GM18870 (cell line): ENCODE results near the gene PPARGC1A.

ENCODE experiments used
- ATAC-seq: cut with Tn5 transposase; IDR thresholded peaks from one replicate; pipeline ENCODE4 v1.9.1; 2021; ENCODE audit warnings: moderate library complexity; ENCODE audit not compliant: unreplicated experiment

PPARGC1A gene, protein sequence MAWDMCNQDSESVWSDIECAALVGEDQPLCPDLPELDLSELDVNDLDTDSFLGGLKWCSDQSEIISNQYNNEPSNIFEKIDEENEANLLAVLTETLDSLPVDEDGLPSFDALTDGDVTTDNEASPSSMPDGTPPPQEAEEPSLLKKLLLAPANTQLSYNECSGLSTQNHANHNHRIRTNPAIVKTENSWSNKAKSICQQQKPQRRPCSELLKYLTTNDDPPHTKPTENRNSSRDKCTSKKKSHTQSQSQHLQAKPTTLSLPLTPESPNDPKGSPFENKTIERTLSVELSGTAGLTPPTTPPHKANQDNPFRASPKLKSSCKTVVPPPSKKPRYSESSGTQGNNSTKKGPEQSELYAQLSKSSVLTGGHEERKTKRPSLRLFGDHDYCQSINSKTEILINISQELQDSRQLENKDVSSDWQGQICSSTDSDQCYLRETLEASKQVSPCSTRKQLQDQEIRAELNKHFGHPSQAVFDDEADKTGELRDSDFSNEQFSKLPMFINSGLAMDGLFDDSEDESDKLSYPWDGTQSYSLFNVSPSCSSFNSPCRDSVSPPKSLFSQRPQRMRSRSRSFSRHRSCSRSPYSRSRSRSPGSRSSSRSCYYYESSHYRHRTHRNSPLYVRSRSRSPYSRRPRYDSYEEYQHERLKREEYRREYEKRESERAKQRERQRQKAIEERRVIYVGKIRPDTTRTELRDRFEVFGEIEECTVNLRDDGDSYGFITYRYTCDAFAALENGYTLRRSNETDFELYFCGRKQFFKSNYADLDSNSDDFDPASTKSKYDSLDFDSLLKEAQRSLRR

DNA sequence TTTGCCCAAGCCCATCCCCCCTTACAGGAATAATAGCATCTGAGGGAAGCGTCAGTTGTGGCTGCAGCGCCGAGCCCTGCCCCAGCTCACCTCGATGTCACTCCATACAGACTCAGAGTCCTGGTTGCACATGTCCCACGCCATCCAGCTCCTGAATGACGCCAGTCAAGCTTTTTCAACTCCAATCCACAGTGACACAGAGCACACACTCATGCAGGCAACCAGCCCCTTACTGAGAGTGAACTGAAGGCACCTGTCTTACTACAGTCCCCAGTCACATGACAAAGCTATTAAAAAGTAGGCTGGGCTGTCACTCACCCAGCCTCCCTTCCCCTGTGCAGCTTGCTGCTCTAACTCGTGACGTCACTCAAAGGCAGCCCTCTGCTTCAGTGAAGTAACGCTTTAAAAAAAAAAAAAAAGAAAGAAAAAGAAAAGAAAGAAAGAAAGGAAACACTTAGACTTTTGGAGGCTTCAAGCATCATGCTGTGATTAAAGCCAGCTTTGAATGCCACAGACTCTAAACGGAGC is at the start of gene PPARGC1A:
Gene PPARGC1A (minus strand): TSS at position 234 of the 528 bp plus-strand sequence. CDS start 90 bp downstream, at position 144.
- ATAC-seq = peak; percentile 65

DNA sequence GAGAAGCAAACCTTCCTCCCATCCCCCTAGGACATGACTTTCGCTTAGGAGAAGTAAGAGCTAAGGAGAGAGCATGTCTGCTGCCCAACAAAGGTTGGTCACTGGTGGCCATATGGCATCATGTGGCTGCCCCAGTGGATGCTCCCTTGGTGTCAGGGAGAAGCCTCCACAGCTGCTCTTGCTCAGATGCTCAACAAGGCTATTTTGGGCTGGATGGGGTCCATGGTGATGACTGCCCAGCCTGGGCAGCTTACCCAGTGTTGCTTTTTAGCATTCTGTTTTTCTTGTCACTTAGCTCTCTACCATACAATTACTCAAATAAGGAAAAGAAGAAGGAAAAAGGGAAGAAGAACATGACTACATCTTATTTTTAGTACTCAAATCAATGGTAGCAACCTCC is 48.9 kb upstream of the PPARGC1A start:
- no peak for ATAC-seq

DNA sequence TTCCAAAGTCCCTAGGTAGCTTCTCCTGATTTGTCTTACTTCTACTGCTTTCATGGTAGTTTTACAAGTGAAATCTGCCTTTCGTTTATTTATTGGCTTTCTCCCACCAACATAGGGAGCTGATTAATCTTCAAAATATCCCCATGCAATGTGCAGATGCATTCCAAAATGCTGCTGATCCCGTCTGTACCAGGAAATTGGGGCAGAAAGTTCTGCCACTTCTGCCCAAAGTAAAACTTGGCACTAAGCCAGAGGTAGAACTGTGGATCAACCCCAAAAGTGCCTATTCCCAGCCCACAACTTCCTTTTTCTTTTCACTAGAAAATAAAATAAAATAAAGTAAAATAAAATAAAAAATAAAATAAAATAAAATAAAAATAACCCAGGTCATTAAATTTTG is 47.3 kb upstream of the PPARGC1A start:
- ATAC-seq = no peak

DNA sequence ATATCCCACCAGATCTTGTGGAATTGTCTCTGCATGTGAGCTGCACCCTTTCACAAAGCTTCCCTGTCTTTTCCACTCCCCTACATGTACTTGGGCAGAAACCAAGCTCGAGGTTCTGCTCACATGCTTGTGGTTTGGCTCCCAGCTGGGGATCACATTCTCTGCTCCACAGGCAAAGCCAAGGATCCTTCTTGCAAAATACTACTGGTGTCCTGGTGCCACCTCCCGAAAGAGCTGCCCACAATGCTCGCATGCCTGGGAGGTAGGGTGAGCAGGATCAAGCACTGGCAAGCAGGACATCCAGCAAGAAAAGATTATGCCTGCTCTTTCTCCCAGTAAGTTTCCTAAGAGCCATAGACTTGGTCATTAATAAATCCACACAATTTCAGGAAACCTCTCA is 45.1 kb upstream of the PPARGC1A start:
- no peak for ATAC-seq

DNA sequence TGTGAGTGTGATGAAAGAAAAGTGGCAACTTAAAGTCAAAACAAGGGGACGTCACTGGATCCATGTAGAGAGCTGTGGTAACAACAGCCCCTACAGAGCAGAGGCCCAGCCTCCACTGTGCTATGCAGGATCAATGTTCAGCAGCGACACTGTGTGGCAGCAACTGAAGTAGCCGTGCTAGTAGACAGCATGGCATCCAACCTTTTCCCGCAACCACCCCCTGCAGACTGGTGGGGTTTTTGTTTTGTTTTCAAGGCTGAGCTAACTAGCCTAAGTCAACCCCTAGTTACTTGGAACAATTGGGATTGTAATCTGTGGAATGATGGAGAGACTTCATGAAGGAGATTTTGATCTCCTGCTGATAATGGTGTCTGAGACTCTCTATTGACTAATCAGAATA is 44.4 kb upstream of the PPARGC1A start:
- ATAC-seq = no peak

DNA sequence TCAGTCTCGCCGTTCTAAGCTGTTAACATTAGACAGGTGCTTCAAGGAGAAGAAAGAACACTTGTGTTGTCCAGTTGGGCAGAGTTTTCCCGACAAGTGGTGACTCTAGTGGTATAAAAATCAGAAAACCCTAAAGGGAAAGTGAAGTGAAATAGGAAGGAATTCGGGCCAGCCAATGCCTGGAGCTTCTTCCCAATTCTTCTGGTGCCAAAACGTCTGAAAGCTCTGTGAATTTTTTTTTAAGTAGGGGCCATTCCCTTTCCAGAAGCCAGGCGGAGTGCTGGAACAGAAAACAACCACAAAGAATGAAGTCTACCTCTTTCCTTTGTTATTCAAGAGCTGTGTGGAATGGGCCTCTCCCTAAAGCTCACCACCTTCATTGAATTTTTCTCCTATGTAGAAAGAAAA is 43.1 kb upstream of the PPARGC1A start:
- no peak for ATAC-seq

DNA sequence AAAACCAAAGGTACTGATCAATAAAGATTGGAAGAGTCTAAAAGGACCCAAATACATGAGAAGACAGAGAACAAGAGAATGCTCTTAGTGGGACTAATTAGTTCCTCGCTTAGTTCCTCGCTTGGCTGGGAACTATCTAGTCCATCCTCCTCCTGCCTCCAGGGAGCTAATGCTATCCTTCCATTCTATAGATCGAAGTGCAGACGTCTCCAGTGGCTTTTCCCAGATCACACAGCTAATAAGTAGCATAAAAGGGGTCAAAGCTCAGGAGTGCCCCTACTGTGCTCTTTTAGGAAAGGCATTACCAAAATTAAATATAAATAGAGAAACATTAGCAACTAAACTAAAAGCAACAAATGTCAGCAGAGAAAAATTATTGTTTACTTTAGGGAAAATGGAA is 42.3 kb upstream of the PPARGC1A start:
- ATAC-seq = no peak

DNA sequence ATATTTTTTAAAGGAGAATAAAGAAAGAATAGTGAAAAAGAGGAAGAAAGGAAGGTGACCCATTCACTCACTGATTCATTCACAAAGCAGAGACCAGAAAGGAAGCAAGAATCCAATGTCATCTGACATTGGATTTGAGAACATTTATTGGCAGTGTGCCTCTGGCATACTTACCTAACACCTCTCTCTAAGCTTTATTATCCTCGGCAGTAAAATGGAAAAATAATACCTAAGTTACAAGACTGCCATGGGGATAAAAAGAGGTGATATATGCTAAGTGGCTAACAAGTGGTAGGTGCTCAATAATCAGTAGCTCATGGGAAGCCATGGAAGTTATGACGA is 41.6 kb upstream of the PPARGC1A start:
- no peak for ATAC-seq

DNA sequence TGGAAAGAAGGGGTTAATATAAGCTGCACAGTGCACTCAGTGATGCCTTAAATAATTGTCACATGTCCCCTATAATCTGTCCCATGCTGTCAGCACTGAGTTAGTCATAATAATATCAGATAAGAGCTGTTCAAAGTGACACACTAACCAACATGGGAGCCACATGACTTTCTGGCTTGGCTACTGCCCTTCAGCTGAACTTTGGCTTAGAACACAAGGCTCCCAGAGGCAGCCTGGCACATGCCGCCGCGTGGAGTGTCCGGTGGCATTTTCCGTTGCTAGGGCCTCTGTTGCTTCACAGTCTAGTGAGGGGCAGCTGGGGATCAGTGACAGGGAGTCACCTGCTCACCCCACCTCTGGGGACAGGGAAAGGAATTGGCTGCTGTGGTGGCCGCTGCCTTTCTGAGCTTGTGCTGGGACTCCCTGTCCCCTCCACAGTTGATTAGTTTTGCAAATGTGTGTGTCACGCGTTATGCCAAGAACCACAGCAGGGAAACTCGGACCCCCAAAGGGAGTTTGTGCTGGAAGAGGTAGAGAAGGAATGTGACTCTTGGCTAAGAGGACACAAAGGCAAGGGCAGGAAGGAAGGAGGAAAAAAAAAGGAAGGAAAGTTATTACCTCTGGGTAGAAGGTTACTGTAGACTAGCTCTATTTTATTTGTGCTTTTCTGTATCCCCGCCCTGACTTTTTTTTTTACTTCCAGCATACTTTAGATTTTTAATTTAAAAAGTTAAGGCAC is 41.1 kb upstream of the PPARGC1A start:
- no peak for ATAC-seq

DNA sequence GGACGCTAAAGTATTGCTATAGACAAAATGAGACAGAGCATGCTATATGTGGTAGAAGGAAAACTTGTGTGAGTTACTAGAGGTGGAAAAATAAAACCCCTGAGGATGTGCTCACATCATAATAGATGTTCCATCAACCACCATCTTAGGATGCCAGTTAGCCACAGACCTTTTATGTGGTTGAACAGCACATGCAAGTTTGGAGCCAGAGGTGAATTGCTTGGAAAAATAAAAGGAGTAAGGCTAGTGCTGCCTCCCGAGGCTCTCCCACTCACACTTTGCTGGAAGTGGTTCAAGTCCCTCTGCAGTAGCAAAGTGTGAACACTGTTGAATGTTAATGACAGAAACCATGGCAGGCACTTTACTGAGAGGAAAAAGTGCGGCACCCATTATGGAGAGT is 39.4 kb upstream of the PPARGC1A start:
- ATAC-seq = no peak

DNA sequence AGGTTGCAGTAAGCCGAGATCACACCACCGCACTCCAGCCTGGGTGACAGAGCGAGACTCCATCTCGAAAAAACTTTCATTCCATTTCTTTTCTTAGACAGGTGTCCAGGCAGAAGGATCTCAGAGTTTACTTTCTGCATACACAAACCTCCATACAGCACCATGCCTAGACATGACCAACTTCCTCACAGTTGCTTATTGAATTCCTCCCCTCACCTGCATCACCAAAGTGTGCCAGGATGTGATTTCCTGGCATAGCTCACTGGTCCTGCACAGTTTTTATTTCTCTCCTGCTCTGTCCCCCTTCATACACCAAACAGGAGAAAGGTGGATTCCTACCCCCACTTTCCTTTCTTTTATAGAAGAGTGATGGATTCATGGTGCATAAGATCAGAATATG is 34.7 kb upstream of the PPARGC1A start:
- no peak for ATAC-seq

DNA sequence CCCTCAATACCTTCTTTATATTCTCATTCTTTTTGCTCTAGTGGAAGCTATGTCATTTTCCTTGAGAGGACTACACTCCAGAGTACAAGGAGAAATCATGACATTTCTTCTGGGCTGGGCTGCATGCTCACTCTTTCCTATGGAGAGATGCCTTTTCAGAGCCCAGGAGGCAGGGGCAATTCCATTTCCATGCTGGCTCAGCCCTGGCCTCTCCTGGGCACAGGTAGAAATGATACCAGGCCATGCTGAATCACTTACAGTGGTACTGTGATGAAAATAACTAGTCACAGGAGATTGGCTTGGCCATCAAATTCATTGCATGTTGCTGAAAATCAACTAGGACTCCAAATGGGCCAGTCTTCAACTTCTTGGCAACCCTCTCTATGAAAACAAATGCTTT is 34.0 kb upstream of the PPARGC1A start:
- no peak for ATAC-seq

DNA sequence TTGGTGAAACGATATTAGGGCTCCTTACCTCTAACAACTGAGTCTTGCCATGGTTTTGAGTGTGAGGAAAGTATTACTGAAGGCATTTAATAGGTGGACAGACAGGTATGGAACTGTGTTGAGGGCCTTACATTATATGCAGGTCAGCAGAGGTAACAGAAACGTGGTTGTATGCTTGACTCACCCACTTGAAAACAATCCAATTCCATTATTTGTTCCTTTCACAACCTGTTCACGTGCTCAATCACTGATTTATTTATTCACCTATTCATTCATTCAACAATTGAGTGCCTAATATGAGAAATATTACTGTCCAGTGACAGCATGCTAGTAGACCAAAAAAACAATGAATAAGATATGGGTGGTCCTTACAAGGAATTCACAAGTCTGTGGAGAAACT is 33.3 kb upstream of the PPARGC1A start:
- no peak for ATAC-seq

DNA sequence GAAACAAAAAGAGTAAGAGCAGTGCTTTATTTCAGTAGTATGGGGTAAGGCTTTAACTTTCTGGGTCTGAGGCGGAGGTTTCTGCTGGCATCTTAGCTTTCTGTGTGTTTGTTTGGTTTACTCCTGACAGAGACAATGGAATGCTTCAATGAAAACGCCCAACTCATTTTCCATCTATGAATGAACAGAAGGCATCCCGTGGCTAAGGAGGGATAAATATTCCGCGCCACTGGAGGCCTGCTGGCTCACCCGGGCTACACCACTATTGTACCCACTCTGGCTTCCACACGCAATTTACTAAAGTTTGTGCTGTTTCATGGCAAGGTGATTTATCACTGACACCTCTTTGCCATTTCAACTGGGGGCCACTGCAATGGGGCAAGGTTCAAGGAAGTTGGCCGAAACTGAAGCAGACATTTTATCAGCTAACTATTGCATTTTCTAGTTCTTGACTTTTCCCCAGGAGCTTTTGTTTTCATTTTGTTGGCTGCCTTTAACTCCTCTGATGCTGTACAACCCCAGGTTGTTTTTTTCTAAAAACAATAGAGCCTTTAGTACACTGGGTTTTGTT is 32.8 kb upstream of the PPARGC1A start:
- ATAC-seq = no peak

DNA sequence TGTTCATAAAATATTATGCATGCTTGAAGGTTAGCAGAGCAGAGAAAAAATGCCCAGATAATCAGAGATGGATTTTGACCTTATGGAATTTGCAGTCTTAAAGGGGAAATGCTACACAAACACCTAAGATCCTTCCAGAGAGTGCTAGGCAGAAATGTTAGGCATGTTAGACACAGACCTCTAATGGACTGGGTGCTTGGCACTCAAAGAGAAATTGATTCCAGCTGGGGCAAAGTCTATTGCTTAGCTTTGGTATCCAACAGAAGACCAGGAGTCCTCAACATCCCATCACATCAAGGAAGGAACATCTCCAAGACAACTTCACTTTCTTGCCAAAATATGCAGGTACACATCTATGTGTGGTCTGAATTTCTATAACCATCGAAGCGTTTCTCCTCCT is 32.2 kb upstream of the PPARGC1A start:
- ATAC-seq = no peak

DNA sequence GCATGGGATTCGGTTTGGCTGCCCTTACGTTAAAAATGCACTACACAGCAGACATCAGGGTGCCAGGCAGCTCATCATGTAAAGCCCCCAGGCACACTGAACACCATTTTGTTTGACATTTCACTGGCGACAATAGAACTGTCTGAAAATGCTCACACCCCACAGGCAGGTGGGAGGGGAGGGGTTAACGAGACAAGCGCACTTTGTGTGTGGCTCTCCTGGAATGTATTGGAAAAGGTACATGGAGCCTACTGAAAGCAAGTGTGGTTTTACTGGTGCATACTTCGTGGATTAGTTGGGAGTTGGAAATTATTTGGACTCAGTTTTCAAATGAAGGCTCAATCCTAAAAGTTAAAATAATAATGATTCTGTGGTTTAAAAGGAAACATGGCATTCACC is 31.6 kb upstream of the PPARGC1A start:
- ATAC-seq = no peak

DNA sequence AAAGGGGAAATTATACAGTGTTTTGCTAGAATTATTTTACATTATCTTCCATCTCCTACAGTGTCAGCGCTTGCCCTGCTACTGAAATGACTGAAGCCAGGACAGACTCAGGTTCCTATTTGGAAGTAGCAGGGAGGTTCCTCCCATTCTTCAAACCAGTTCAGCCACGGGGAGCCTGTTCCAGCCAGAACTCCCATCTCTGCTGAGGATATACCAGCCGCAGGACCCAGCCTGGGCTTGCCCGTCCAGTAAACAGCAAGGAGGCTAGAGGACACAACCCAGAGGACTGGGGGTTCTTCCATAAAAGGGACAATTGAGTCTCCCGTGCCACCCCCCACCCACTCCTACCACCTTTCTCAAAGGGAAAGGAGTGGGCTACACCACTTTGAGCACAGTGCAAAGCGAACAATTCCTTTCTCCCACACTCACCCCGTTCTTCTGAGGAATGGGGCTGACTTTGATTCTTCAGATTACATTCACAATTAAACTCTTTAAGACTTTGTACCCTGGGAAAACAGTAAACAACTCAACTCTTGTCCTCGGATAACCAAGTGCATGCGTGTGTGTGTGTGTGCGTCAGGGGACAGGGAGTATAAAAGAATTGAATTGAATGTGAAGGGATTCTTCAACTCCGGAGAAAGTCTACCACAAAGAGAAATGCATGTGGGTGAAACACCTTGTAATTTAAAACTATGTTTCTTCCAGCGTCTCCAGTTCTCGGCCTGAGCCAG is 31.0 kb upstream of the PPARGC1A start:
- no peak for ATAC-seq

DNA sequence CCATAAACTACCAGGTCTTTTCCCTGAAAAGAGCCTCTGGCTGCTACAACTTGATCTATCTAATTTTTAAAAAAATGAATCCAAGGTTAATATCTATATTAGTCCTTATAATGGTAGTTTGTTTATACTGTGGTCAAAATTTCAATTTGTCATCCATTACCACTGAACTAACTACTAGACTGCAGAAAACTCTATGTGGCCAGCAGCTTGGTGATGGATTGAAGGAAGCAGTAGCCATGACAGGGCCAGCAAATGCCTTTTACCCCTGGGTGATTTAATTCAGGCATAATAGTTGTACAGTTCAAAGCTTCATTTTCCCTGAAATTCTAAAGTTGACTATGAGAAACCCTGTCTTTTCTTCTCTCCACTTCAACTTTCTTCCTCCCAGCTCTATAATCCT is 30.4 kb upstream of the PPARGC1A start:
- ATAC-seq = no peak

DNA sequence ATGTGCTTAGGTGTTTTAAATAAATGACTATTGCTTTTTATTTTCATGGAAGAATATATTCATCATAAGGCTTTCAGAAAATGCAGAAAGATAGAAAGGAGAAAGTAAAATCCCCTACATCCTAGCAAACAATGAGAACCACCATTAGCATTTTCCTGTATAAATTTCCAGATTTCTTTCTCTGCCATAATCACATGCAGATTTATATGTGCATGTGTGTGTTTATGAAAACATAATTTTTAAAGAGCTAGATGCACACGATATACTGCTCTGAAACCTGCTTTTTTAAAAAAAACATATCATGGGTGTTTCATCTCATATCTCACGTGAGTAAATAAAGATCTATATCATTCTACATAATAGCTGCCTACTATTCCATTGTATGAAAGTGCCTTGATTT is 26.4 kb upstream of the PPARGC1A start:
- ATAC-seq = no peak

DNA sequence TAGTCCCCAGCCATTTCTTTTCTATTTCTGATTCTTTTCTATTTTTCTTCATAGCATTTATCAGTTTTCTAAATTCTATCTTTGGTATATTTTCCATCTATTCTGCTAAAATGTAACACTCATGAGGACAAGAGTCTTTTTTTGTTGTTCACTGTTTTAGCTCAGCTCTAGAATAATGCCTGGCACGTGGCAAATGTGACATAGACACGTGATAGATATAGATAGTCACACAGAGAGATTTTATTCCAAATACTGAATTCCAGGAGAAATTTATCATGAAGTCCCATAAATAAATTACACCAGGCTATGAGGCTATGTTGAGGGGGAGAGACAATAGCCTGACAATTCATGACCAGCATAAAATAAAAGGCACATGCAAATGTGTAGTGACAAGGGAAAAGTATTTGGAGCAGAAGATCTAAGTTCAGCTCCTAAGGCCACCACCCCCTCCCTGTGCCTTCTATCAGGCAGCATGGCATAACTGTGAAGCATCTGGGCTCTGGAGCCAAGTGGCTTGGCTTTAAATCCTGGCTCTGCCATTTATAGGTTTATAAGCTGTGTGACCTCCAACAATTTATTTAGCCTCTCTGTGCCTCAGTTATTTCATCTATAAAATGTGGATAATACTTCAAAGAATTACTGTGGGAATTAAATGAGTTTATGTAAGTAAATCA is 25.7 kb upstream of the PPARGC1A start:
- ATAC-seq = no peak
